RPMI7951 (cell line): Measurements from ENCODE around the gene ERCC1. TPM values are rescaled to one million over a fixed set of nuclear protein-coding genes. Genes with fewer than 3 reads are reported as not detected.
"Not testable (repeated sequence)": the region's sequence is repeated elsewhere in the genome, so short reads cannot be mapped to it uniquely, and the experiment has no call there.

ENCODE experiments used
- DNase-seq: peaks from one replicate; pipeline ENCODE4 v3.0.0-alpha.2; 2012; ENCODE audit warnings: low read depth
- total RNA-seq: library from RNA; depleted of rRNA; stranded (reverse); fragments of >200 nt; shearing (Covaris generic); gene quantifications from 2 replicates; pipeline ENCODE4 v1.2.3, GENCODE V29; 2014

ERCC1 gene
- total RNA-seq, 1 experiment from 2014 or later: 138 TPM

DNA sequence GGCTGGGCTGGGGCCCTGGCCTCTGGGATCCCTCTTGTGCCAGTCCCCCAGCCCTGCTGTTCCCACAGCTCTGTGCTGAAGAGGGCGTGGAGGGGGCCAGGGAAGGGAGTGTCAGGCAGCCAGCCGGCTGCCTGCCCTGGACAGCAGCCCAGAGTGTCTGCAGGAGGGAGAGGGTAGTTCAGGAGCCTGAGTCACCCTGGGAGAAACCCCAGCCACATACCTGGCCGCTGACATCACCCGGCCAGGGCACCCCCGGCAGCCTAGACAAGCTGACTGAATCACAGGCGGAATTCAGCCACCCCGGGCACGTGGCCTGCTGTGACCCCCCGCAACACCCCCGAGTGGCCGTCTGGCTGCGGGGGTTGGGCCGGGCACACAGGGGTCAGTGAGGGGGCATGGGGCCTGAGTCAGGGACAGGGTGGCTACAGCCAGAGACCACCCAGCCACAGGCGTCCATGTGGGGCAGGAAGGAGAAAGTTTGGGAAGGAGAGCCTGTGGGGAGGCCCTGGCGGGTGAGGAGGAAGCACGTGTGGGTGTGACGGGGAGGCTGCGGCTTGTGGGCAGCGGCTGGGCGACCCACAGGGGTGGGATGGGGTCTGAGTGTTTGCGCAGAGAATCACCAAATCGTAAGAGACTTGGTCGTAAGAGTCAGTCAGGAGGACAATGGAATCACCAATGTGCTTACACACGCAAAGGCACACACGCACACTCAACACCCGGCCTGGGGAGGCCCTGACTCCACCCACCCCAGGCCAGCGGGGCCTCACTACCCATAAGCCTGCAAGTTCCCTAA, 32.2 kb upstream of the ERCC1 start:
- peak; percentile 99 for DNase-seq

DNA sequence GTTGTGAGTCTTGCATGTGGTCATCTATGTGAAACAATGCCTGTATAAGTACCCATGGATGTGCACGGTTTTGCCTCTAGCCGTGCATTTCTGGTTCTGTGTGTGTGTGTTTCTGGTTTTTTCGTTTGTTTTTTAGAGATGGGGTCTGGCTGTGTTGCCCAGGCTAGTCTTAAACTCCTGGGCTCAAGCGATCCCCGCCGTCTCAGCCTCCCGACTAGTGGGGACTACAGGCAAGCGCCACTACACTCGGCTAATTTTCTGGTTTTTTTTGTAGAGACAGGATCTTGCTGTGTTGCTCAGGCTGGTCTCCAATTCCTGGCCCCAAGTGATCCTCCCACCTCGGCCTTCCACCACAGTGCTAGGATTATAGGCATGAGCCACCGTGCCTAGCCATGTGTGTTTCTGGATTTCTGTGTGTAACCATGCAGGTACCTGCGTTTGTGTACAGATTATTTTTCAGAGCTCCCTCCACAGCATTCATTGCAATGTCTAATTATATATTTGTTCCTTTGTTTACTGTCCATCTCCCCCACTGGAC, 28.2 kb upstream of the ERCC1 start:
- no peak for DNase-seq

DNA sequence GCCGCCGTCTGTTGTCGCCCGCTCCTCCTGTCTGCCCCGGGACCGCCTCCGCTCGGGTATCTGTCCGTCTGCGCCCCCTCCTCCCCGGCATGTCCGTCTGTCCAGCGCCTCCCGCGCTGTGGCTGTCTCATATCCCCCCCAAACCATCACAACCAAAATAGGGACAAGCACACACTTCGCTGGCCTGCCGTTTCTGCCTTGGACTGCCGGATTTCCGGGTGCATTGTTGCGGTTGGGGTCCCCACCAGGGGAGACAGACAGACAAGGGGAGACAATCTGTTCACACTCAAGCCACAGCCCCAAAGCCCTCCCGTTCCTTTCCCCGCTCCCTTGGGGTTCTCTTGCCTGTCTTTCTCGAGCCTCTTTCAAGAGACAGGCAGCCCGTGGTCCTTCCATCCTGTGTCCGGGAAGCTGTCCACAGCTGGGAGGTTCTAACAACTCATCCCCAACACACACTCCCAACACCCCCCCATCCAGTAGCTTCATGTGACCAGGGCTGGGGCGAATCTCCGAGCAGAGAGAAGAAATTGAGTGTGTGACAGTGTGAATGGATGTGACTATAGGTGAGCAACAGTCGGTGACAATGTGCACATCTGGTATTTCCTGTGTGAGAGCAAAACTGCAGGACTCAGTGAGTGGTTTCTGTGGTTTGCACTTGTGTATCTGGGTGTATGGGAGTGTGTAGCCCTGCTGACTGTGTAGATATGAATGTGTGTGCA, 27.6 kb upstream of the ERCC1 start:
- peak; percentile 71 for DNase-seq

DNA sequence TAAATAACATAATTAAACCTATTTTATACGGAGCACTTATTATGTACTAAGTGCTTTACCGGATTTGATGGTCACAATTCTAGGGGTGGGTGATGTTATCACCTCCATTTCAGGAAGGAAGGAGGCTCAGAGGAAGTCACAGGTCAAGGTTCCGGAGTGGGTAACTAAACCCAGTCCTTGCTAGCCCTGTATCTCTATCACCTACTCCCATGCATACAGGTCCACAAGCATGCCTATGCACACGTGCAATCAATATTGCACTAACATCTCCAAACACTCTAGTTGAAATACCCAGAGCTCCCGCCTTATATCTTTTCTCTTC, 26.3 kb upstream of the ERCC1 start:
- no peak for DNase-seq

DNA sequence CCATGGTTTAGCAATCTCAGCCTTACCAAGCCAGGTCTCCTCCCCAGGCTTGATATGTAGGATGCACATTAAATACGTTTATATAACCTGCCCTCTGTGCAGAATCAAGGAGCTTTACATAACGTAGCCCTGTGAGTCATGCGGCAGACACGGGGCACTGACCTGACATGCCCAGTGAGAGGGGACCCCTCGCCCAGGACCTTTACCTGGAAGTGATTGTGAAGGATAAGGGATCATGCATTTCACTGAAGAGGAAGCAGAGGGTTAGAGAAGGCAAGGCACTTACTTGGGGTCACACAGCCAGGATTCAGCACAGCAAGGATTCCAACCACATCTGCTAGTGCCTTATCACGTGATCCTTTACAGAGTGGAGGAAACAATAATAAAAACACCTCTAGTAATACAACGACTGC, 25.2 kb upstream of the ERCC1 start:
- DNase-seq: no peak

DNA sequence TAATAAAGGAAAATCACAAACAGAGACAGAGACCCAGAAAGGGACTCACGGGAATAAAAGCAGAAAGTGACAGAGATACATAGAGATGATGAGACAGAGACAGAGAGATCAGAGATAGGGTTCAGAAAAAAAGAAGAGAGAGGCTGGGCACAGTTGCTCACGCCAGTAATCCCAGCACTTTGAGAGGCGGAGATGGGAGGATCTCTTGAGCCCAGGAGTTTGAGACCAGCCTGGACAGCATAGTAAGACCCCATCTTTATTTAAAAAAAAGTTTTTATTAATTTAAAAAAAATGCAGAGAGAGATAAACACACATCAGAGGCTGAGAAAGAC, 24.7 kb upstream of the ERCC1 start:
- DNase-seq: no peak

DNA sequence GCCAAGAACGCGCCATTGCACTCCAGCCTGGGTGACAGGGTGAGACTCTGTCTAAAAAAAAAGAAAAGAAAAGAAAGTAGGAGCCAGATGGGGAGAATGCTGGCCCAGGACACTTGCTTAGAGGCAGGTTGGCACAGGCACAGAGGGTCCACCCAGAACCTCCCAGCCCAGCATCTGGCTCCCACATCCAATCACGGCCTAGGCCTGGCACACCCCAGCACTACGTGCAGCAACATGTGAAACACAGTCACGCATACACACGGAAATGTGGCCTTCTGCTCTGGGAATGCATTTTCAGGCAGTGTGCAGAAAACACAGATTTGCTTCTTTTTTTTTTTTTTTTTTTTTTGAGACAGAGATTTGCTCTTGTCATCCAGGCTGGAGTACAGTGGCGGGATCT, 23.2 kb upstream of the ERCC1 start:
- DNase-seq: no peak

DNA sequence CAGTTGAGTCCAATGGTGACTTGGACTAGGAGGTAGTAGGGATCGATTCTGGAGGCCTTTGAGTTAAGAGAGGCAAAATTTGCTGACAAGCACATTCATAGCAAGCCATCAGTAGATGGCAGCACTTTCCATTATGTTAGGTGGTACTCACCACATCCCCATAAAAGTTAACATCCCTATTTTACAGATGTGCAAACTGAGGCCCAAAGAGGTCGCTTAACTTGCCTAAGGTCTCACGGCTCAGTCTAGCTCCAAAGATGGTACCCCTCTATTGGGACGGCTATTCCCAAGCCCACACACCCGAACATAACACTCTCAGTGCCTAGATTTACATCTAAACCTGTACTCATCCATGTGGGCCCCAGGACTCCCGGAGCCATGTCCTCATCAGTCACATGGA, 22.6 kb upstream of the ERCC1 start:
- peak; percentile 50 for DNase-seq

DNA sequence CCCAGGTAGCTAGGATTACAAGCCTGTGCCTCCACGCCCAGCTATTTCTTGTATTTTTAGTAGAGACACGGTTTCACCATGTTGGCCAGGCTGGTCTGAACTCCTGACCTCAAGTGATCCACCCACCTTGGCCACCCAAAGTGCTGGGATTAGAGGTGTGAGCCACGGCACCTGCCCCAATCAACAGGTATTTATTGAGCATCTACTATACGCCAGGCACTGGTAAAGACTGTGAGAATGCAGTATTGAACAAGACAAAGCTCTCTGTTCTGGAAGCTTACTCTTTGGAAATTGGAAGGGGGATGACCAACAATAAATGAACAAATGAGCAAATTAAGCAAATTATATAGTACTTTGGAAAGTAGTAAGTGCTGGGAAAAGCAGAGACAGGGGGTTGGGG, 21.4 kb upstream of the ERCC1 start:
- DNase-seq: no peak

DNA sequence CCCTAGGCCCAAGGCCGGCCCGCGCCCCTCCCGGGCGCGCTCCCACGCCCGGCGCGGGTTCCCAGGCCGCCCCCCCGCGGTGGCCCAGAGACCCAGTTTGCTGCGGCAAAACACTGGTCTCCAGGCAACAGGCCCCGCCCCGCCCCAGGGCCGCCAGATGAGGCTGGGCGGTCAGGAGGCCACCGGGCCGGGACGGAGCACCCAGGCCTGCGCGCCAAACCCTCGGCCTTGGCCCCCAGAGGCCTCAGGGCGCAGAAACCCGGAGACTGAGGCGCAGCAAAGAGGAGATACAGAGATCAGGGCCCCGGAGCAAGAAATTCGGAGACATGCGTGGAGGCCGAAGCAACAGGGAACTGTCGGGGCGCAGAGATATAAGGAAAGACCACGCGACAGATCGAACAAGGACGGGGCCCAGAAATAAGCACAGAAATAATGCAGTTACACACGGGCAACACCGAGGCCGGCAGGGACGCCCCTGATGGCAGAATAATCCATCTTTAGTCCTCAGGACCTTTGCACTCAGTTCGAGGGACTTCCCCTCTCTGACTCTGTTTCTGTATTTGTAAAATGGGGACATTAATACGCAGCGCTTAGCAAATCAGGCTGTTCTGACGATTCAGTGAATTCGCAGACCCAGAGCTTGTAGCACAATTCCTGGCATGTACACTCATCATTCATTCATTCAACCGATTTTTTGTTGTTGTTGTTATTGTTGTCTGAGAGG, 20.8 kb upstream of the ERCC1 start:
- peak; percentile 89 for DNase-seq

DNA sequence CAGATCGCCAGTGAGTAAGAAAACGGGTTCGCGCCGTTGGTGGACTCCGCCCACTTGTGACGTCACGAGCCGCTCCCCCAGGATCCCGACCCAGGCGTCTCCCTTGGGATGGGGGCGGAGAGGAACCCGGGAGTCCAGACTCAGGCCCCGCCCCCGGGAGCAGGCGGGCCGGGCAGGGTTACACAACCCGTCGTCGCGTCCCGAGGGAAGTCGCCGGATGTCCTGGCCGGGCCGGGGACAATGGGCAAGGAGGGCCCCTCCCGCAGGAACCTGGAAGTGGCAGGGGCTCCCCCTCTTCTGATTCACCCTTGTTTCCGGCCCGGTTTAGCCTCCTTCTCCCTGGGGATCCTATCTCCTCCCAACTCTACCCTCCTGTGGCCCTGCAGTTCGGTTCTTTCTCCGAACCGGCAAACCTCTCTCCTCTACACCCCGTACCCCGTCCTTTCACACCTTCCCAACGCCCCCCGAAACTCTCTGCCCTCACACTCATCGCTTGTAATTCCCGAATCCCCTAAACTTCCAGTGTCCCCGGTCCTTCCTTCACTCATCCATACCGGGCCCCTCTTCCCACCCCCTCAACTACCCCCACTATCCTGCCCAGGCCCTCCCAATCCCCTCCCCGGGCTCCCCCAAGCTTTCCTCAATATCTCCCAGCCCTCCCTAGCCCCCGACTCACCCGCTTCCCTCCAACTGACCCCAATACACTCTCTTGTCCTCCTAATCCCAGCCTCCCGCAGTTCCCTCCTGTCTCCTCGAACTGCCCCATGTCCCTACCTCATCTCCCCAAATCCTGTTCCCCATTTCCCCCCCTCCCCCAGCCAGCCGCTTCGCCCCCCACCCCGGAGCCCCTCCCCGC, 20.0 kb upstream of the ERCC1 start:
- DNase-seq: peak; percentile 96

DNA sequence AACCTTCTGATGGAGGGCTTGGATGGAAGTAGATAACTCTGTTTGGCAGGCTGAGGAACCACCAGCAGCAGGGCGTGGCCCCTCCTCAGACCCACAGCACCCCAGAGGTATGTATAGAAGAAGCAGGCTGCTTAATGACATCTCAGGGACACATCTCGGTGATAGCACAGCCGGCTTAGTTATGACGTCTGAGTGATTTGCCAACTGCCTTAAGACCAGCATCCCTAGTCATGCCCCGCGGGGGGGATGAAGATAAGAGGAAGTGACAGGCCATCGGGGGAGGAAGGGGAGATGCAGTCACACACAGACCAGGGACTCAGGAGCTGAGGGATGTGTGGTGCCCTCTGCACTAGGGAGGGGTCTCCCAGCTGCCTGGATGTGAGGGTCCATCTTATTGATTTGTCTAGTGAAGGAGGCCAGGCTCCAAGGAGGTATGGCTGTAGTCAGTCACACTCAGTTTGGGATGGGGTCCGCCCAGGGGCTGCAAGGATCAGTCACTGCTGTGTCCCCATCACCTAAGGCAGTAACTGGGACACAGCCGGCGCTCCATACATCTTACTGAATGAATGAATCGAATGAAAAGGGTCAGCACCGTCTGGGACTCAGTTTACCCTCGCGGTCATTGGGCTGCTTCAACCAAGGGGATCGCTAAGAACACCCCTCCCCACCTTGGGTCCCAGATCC, 19.2 kb upstream of the ERCC1 start:
- peak; percentile 73 for DNase-seq

DNA sequence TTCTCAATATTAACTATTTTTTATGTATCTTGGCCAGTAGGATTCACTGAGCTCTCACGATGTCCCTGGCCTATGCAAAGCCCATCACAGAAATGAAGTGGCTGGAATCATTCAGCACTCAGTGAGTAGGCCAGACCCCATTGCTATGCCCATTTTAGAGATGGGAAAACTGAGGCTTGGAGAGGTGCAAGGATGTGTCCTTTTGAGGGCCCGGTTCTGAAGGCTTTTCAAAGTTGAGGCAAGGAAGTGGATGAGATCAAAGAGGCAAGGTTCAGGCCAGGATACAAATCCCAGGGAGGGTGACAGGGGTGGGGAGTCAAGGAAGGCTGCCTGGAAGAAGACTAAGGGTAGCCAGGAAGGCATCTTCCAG, 18.7 kb upstream of the ERCC1 start:
- no peak for DNase-seq

DNA sequence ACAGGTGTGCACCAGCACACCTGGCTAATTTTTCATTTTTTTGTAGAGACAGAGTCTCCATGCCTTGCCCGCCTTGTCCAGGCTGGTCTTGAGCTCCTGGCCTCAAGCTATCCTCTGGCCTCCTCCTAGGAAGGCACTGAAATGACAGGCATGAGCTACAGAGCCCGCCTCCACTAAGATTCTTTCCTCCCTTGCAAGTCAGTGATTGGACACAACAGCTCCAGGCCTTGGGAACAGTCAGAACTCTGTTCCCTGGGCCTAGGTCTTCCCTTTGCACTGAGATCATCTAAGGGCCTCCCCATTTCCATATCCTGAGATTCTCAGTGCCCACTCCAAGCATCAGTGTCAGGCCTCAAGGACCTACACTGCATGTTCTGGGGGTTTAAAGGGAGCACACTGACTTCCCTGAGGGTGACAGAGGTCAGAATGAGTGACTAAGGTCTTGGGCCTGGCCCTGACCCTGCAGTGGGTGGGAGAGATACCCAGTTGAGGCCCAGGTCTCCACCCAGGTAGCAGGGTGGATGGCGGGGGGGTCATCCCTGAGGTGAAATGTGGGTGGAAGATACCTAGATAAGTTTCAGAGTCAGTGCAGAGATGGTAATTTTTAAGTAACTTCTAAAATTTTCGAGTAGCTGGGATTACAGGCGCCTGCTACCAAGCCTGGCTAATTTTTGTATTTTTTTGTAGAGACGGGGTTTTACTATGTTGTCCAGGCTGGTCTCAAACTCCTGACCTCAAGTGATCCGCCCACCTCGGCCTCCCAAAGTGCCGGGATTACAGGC, 17.3 kb upstream of the ERCC1 start:
- peak; percentile 44 for DNase-seq

DNA sequence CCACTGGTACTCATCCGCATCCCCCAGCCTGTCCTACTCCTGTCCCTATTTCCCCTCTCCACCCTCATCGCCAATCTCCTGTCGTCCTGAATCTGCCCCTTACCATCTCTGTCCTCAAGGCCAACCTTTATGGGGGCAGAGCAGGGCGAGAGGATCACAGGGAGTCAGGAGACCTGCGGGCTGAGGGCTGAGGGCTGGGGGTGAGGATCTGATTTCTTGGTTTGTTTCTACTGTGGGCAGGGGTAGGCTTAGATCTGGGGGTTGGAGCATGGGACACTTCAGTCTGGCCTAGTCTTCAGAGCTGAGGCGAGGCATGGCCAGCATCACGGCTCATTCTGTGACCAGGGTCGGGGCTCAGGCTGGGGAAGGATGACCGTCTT, 16.5 kb upstream of the ERCC1 start:
- DNase-seq: no peak

DNA sequence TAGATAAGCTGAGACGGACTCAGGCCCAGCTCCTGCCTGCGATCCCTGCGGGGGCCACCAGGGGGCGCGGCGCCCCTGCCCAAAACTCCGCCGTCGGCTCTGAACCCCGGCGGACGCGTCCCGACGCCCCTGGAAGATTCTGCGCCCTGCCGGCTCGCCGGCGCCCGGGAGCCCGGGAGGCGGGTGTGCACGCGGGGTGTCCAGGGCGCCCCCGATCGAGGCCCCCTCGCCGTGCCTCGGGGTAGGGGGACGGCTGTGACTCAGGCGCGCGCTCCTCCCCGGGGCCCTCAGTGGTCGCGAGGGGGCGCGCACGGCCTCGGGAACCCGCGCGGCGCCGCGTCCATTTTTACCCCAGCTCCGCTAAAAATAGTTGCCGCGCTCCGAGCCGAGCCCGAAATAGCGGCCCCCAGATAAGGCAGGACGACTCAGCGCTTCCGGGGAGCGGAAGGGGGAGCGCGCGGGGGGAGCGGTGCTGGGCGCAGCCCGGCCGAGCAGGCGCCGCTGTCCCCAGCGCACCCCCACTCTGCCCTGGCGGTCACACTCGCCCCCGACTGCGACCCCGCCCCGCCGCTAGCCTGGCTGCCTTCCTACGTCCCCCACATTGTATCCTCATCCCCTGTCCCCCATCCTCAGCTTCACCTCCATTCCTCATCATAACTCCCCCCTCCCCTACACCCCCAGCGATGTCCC, 16.0 kb upstream of the ERCC1 start:
- DNase-seq: peak; percentile 88

DNA sequence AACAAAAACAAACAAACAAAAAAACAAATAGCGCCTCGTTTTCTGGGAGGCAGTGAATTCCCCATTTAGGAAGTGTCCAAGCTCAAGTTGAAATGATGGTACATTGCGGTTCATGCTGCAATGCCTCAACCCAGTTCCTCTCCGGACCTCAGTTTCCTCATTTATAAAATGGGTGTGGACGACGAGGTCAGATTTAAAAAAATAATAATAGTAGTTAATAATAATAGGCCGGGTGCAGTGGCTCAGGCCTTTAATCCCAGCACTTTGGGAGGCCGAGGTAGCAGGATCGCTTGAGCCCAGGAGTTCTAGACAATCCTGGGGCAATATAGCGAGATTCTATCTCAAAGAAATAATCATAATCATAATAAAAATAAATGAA, 15.5 kb upstream of the ERCC1 start:
- no peak for DNase-seq

DNA sequence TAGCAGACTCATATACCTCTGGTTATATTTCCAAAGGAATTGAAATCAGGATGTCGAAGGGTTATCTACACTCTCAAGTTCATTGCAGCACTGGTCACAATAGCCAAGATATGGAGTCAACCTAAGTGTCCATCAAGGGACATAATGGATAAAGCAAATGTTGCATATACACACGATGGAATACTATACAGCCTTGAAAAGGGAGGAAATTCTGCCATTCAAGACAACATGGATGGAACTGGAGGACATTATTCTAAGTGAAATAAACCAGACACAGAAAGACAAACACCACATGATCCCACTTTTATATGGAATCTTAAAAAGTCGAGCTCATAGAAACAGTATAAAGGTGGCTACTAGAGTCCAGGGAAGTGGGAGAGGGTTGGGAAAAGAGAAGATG, 13.6 kb upstream of the ERCC1 start:
- DNase-seq: no peak

DNA sequence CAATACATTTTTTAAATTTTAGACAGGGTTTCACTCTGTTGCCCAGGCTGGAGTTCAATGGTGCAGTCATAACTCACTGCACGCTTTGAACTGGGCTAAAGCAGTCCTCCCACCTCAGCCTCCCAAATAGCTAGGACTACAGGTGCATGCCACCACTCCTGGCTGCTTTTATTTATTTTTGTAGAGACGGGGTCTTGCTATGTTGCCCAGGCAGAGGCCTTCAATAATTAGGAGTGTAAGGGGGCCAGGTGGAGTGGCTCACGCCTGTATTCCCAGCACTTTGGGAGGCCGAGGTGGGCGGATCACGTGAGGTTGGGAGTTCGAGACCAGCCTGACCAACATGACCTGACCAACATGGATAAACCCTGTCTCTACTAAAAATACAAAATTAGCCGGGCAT, 8.8 kb upstream of the ERCC1 start:
- not testable (repeated sequence) for DNase-seq

DNA sequence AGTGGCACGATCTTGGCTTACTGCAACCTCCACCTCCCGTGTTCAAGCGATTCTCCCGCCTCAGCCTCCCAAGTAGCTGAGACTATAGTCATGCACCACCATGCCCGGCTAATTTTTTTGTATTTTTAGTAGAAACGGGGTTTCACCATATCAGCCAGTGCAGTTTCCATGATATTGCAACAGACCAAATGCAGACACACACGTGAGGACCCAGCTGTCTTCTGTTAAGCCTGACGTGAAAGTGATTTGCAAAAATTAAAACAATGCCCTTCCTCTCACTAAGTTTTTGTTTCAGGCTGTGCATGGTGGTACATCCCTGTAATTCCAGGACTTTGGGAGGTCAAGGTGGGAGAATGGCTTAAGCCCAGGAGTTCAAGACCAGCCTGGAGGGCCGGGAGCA, 7.3 kb upstream of the ERCC1 start:
- DNase-seq: not testable (repeated sequence)
